Right ventricle myocardium superior (tissue), 1 donor: ENCODE results near the gene MCTP2. TPM values are rescaled to one million over a fixed set of nuclear protein-coding genes. Genes with fewer than 3 reads are reported as not detected.

Experiments
- ATAC-seq: fragments of 200-7000 bp; cut with Tn5 transposase; one replicate; pipeline ENCODE4 v1.9.1; 2020; ENCODE audit warnings: mild to moderate bottlenecking; ENCODE audit not compliant: poor library complexity
- DNase-seq: peaks from one replicate; pipeline ENCODE4 v3.0.0-alpha.2; 2020
- intact Hi-C: fragments of 100-400 bp; cut with DNase I; formaldehyde crosslinking; loops from one replicate; pipeline ENCODE4 v1.11.2; 2022
- total RNA-seq: library from RNA; stranded (reverse); fragmentation: NEBNext Ultra II Directional; extraction: Animal tissue kit (Norgen Biotek cat#: 25700); gene quantifications from one replicate; pipeline ENCODE4 v1.2.1, GENCODE V29; 2021
- donor health status: DM: no; HTN: yes; CAD: no; lungs with severe emphysema.

MCTP2 gene
- total RNA-seq, 1 donor from 2014 or later, result 1.2 TPM

GRCh38 chr15:94366781-94367180, 135.4 kb downstream of the MCTP2 start:
- intact Hi-C loops, result no loop called here
- no peak for DNase-seq
- ATAC-seq, result no peak

- DNase-seq, result no peak
- intact Hi-C loops, result no loop called here
- ATAC-seq, result no peak
These were observed 136.6 kb downstream of the MCTP2 start for GRCh38 chr15:94367726-94368535.

- no peak for ATAC-seq
- intact Hi-C loops, result no loop called here
- DNase-seq, result no peak
These were observed 139.0 kb downstream of the MCTP2 start for GRCh38 chr15:94370206-94370935.

GRCh38 chr15:94370936-94371285, 139.6 kb downstream of the MCTP2 start:
- ATAC-seq, result no peak
- DNase-seq, result no peak
- intact Hi-C loops, result no loop called here

- intact Hi-C loops, result no loop called here
- ATAC-seq (no peak), DNase-seq (no peak)
These were observed 141.5 kb downstream of the MCTP2 start for GRCh38 chr15:94372821-94373220.

GRCh38 chr15:94375997-94376396, 144.6 kb downstream of the MCTP2 start:
- ATAC-seq (no peak), DNase-seq (no peak)
- intact Hi-C loops, result no loop called here

GRCh38 chr15:94379986-94380385, 148.6 kb downstream of the MCTP2 start:
- DNase-seq, result no peak
- no peak for ATAC-seq
- intact Hi-C loops, result no loop called here

- intact Hi-C loops, result no loop called here
- DNase-seq (no peak), ATAC-seq (no peak)
These were observed 149.4 kb downstream of the MCTP2 start for GRCh38 chr15:94380798-94381197.

GRCh38 chr15:94381384-94381783, 150.0 kb downstream of the MCTP2 start:
- ATAC-seq (no peak), DNase-seq (no peak)
- intact Hi-C loops, result no loop called here

- DNase-seq, result no peak
- intact Hi-C loops, result no loop called here
- ATAC-seq, result no peak
These were observed 151.7 kb downstream of the MCTP2 start for GRCh38 chr15:94383041-94383440.

- ATAC-seq, result no peak
- intact Hi-C loops, result no loop called here
- no peak for DNase-seq
These were observed 152.3 kb downstream of the MCTP2 start for GRCh38 chr15:94383706-94384105.

GRCh38 chr15:94385441-94385840, 154.1 kb downstream of the MCTP2 start:
- no peak for DNase-seq
- no peak for ATAC-seq
- intact Hi-C loops, result no loop called here

- intact Hi-C loops, result no loop called here
- ATAC-seq (no peak), DNase-seq (no peak)
These were observed 155.0 kb downstream of the MCTP2 start for GRCh38 chr15:94386351-94386750.

- ATAC-seq, result no peak
- intact Hi-C loops, result no loop called here
- no peak for DNase-seq
These were observed 156.1 kb downstream of the MCTP2 start for GRCh38 chr15:94387442-94387841.

GRCh38 chr15:94387849-94388441, 156.6 kb downstream of the MCTP2 start:
- no peak for ATAC-seq
- intact Hi-C loops, result no loop called here
- no peak for DNase-seq

- DNase-seq (no peak), ATAC-seq (no peak)
- intact Hi-C loops, result no loop called here
These were observed 164.3 kb downstream of the MCTP2 start for GRCh38 chr15:94395640-94396039.

- no peak for DNase-seq
- ATAC-seq, result no peak
- intact Hi-C loops, result no loop called here
These were observed 166.0 kb downstream of the MCTP2 start for GRCh38 chr15:94397337-94397736.

- intact Hi-C loops, result no loop called here
- no peak for ATAC-seq
- DNase-seq, result no peak
These were observed 166.6 kb downstream of the MCTP2 start for GRCh38 chr15:94398001-94398400.

GRCh38 chr15:94400526-94401298, 169.4 kb downstream of the MCTP2 start:
- DNase-seq (no peak), ATAC-seq (no peak)
- intact Hi-C loops, result no loop called here
